Right lung (tissue), 10 donors: ENCODE data around the gene TDRD7. TPM values are rescaled to one million over a fixed set of nuclear protein-coding genes. Genes with fewer than 3 reads are reported as not detected.

Experiments used
- DNase-seq, 2 donors: peaks; one replicate each; pipeline ENCODE4 v3.0.0-alpha.2; 2013
- long read RNA-seq, 8 donors: transcript quantifications; one replicate each; lab custom pipeline, GENCODE V29; 2026
- polyA plus RNA-seq, 5 donors: library from polyadenylated mRNA; unstranded; fragments of 120-200 nt; gene quantifications; one replicate each; pipeline versions ENCODE4 v1.2.1 to v1.2.3, GENCODE V29; 2013; ENCODE audit warnings: inconsistent platforms in 1 of 5, low replicate concordance in 1 of 5; ENCODE audit not compliant: insufficient read length in 5 of 5, insufficient read depth in 1 of 5

TDRD7 gene
- 1 to 10 TPM; 5.8 to 8.0 (median 7.2) TPM for polyA plus RNA-seq
- long read RNA-seq, donor 1 = 0 reads
- long read RNA-seq, donor 2 = 0 reads
- long read RNA-seq, donor 3, partial matches to known transcripts = 0 of 1 reads
- long read RNA-seq, donor 3, other reads (novel, unspliced or antisense) = 0 of 1 reads
- long read RNA-seq, donor 4 = 0 reads
- long read RNA-seq, donor 5, partial matches to known transcripts = 8 of 8 reads
- long read RNA-seq, donor 5, other reads (novel, unspliced or antisense) = 0 of 8 reads
- long read RNA-seq, donor 6, partial matches to known transcripts = 5 of 5 reads
- long read RNA-seq, donor 6, other reads (novel, unspliced or antisense) = 0 of 5 reads
- long read RNA-seq, donor 7 = 0 reads
- long read RNA-seq, donor 8 = 0 reads

DNA sequence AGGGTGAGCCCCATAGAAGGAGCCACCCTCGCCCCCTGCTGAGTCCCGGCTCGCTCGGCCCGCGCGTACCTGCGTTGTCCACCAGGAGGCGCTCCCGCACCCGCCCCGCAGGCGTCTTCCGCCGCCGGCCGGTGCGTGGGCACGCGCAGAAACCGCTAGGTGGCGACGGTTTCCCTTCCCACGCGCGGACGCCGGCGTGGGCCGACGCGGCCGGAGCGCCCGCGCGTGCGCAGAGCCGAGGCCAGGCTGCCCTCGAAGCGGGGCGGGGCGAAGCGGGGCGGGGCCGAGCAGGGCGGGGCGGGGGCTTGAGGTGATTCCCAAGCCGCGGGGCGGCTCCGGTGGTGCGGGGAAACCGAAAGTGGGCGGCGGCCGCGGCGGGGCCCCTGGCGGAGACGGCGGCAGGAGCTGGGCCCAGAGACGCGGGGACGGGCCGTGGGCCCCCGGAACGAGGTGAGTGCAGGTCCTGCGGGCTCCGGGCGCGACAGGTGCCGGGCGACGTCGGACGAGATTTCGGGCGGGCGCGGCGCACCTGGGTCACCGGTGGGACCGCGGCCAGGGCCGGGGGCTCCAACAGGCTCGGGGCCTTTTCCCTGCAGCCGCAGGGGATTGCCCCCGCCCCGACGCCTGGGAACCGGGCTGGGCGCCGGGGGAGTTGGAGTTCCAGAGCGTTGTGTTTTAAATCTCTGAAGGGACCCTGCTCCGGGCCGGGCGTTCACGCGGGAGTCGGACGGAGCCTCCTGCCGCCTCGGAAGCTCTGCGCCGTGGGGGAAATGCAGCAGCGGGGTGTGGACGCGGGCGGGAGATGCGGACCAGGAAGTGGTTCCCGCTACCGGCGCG lies at the start of gene TDRD7:
TDRD7 (plus strand) TSS at position 308 of the 837 bp plus-strand sequence. CDS start 16,370 bp downstream, outside the sequence.
- DNase-seq = peak; percentile 74 to 83

DNA sequence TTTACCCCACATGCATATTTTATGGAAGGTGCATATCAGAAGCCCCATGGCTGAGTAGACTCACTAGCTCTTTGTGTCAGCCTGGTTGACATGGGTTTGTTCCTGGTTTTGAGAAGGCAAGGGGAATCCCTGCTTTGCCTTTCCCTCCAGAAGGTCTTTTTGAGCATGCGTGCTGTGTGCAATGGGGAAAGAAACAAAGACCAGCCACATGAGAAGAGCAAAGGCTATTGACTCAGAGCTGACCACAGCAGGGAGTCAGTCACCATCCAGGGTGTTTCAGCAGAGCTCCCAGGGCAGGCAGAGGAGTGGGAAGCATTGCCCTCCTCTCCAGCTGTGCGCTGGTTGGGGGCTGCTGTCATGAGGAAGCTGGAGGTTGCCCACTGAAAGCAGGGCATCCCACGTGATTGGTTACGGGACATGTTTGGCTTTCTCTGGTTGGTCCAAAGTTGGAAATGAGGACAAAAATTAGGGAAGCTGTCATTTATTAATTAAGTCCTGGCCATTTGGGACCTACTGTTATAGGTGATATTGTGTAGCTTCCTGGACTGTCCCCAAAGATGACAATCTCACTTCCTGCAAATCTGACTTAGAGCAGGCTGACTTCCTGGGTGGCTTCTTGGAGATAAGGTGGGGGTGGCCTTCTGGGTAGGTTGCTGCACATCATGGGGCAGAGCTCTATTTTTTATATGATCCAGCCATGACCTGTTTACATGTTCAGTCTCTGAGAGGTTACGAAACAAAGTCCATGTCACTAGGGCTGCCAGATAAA lies 48.9 kb upstream of the TDRD7 start:
- no peak for DNase-seq

- no peak for DNase-seq
These were observed 48.1 kb upstream of the TDRD7 start for GRCh38 chr9:97363661-97364299.

DNA sequence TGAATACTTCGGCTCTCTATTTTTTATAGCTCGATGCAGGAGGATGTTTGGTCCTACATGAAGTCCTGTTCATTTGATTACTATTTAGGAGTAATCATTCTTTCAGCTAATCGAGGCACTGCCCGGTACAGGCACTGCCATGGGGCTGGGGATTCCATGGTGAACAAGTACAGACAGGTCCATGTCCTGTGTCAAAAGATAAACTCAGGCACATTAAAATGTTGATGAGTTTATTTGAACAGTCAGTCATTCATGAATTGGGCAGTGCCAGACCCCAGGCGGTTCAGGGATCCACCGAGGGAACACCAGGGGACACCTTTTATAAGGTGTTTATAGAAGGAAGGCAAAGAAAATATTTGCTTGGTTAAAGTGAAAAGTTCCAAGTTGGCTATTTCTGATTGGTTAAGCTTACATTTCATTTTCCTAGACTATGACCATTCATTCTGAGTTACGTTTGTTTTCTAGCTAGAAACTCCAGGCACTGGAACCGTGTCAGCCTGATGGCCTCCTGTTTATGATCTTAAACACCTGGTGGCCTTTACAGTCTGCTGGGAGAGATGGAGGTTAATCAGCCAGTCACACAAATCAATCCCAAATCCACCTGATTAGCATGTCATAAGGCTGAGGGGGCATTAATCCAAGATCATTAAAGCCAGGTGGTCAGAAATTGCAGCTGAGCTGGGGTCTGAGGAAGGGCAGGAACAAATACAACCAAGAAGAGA lies 47.0 kb upstream of the TDRD7 start:
- no peak for DNase-seq

- no peak for DNase-seq
These were observed 46.3 kb upstream of the TDRD7 start for GRCh38 chr9:97365634-97366033.

GRCh38 chr9:97366476-97366875 lies 45.4 kb upstream of the TDRD7 start:
- DNase-seq = no peak

- DNase-seq = no peak
These were observed 45.0 kb upstream of the TDRD7 start for GRCh38 chr9:97366889-97367288.

- no peak for DNase-seq
These were observed 44.2 kb upstream of the TDRD7 start for GRCh38 chr9:97367729-97368128.

DNA sequence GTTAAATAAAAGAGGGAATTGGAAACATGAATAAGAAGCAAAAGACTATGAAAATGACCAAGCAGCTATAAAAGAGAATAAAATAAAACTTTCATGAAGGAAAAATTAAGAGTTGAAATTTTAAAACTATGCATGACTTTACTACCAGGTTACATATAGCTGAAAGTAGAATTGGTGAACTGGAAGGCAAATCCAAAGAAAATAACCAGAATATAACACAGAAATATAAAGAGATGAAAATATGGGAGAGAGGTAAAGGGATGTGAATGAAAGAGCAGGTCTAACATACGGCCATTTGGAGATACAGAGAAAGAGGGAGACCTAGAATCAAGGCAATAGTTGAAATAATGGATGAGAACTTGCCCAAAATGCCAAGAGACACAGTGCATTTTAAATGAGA lies 42.9 kb upstream of the TDRD7 start:
- no peak for DNase-seq

DNA sequence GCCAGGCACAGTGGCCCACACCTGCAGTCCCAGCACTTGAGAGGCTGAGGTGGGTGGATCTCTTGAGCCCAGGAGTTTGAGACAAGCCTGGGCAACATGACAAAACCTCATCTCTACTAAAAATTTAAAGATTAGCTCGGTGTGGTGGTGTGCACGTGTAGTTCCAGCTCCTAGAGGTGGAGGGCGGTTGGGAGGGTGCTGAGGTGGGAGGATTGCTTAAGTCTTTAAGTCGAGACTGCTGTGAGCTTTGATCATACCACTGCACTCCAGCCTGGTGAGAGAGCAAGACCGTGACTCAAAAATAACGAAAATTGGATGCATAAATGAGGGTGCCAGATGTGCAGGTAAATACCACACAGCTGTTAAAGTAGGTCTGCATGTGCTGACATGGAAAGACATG lies 39.3 kb upstream of the TDRD7 start:
- DNase-seq = no peak

DNA sequence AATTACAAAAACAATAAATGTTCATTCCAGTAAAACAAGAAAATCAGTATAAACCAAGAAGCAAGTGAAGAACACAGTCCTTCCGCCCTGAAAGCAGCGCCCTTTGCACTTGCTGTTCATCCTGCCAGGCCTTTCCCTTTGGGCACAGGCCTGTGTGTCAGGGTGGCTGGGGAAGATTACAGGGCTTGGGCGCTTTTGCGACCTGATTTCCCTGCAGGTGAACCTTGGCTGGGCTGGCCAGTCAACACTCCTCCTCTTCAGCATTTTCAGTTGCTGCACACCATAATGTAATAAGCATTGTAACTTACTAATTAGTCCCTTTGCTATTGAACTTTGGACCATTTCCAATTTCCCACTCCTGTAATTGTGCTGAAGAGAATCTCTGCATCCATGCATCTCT lies 38.6 kb upstream of the TDRD7 start:
- no peak for DNase-seq

DNA sequence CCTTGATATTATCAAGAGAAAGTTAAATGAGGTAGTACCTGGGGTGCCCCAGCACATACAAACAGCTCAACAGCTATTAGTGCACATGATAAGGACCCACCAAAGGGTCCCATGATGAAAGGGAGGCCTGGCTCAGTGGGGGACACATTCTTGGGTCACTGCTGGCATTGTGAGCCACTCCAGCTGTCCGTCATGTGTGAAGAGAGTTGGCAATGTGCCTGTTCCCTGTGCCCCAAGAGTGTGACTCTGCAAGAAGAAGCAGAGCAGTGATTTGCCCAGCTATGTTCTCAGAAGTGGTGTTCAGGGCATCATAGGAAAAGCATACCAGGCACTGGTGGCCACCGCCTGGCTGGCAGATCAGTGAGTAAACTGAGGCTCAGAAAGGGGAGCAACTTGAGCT lies 37.1 kb upstream of the TDRD7 start:
- no peak for DNase-seq

- no peak for DNase-seq
These were observed 35.0 kb upstream of the TDRD7 start for GRCh38 chr9:97376902-97377301.

- no peak for DNase-seq
These were observed 29.7 kb upstream of the TDRD7 start for GRCh38 chr9:97382099-97382718.

- DNase-seq = no peak
These were observed 27.3 kb upstream of the TDRD7 start for GRCh38 chr9:97384406-97385262.

- no peak for DNase-seq
These were observed 26.2 kb upstream of the TDRD7 start for GRCh38 chr9:97385626-97386264.

GRCh38 chr9:97386265-97386633 lies 25.6 kb upstream of the TDRD7 start:
- no peak for DNase-seq

DNA sequence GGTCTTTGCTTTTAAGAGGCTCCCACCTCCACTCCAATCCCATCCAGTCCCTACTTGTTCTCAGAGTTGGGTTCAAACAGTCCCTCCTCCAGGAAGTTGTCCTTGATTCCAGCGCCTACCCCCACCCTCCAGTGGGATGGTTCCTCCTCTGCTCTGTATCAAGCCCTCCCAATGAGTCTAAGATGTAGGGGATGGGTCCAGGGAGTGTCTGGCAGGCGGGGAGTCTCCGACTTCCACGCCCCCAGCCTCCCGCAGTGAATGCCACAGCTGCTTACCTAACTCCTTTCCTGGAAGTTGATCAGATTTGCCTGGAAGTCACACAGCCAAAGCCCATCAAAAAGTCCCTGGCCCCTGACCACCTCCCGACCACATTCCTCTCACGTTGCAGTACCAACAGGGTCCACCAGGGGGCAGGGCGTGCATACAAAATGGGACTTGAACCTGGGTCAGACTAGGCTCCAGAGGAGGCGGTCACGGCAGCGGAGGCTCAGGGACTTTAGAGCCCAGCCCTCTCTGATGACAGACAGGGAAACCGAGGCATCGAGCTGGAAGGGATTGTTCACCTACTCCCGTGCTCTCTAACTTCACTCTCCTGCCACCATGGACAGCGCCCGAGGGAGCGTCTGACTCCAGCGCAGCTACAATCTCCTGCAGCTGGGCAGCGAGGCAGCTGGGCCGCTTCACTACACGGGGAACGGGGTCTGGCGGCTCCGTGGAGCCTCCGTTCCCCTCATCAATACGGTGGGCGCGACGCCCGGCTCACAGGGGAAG lies 25.0 kb upstream of the TDRD7 start:
- DNase-seq = peak; percentile 69 to 72
